ENCODE measurements around the gene MYADML2.

- TF ChIP-seq ZNF565 (CRISPR knock-in tag; conservative IDR thresholded peaks at IDR 0.05; ENCODE audit: low read depth), result no peak
- no peak for TF ChIP-seq PATZ1 (CRISPR knock-in tag; IDR thresholded peaks at IDR 0.05; ENCODE audit: borderline replicate concordance)
- no peak for TF ChIP-seq RARB (CRISPR knock-in tag; IDR thresholded peaks at IDR 0.05)
- no peak for TF ChIP-seq CSDC2 (CRISPR knock-in tag; IDR thresholded peaks at IDR 0.05)
- no peak for TF ChIP-seq ESRRG (CRISPR knock-in tag; IDR thresholded peaks at IDR 0.05)
- TF ChIP-seq TOX (CRISPR knock-in tag; IDR thresholded peaks at IDR 0.05; ENCODE audit: borderline replicate concordance), result no peak
These were observed 26.2 kb downstream of the MYADML2 start for GRCh38 chr17:81920612-81921536.

Measured in SK-N-SH treated with all-trans-retinoic acid at 6 μM for 48 hours (cell line).